ENCODE data around the gene AUTS2.

Gene AUTS2

GRCh38 chr7:70214071-70214470 is 615.8 kb downstream of the AUTS2 start:
- H3K4me3 ChIP-seq (ENCODE audit: low read depth, low read length): no peak overlapping the region
- no peak for DNase-seq (ENCODE audit: low read depth)
- no peak for TF ChIP-seq CTCF (IDR thresholded peaks at IDR 0.05; ENCODE audit: low read depth, low read length, missing control alignments)

GRCh38 chr7:70215491-70215890 is 617.2 kb downstream of the AUTS2 start:
- TF ChIP-seq CTCF (IDR thresholded peaks at IDR 0.05; ENCODE audit: low read depth, low read length, missing control alignments): no peak
- no peak overlapping the region for H3K4me3 ChIP-seq (ENCODE audit: low read depth, low read length)
- no peak for DNase-seq (ENCODE audit: low read depth)

- no peak for DNase-seq (ENCODE audit: low read depth)
- TF ChIP-seq CTCF (IDR thresholded peaks at IDR 0.05; ENCODE audit: low read depth, low read length, missing control alignments): no peak
- H3K4me3 ChIP-seq (ENCODE audit: low read depth, low read length): no peak overlapping the region
Observed at GRCh38 chr7:70217571-70217970, 619.3 kb downstream of the AUTS2 start.

GRCh38 chr7:70218006-70218405 is 619.7 kb downstream of the AUTS2 start:
- H3K4me3 ChIP-seq (ENCODE audit: low read depth, low read length): no peak overlapping the region
- no peak for TF ChIP-seq CTCF (IDR thresholded peaks at IDR 0.05; ENCODE audit: low read depth, low read length, missing control alignments)
- no peak for DNase-seq (ENCODE audit: low read depth)

GRCh38 chr7:70219061-70219460 is 620.8 kb downstream of the AUTS2 start:
- no peak overlapping the region for H3K4me3 ChIP-seq (ENCODE audit: low read depth, low read length)
- TF ChIP-seq CTCF (IDR thresholded peaks at IDR 0.05; ENCODE audit: low read depth, low read length, missing control alignments): no peak
- no peak for DNase-seq (ENCODE audit: low read depth)

GRCh38 chr7:70229242-70229641 is 631.0 kb downstream of the AUTS2 start:
- DNase-seq (ENCODE audit: low read depth): no peak
- H3K4me3 ChIP-seq (ENCODE audit: low read depth, low read length): no peak overlapping the region

More at GRCh38 chr7:70229242-70229641, 631.0 kb downstream of the AUTS2 start:
- no peak for TF ChIP-seq CTCF (IDR thresholded peaks at IDR 0.05; ENCODE audit: low read depth, low read length, missing control alignments)

Measured in GM12864 (cell line).